Frontal cortex (tissue), 4 donors: ENCODE data around the gene SLC37A3. TPM values are rescaled to one million over a fixed set of nuclear protein-coding genes. Genes with fewer than 3 reads are reported as not detected.
"Not testable (repeated sequence)": the region's sequence is repeated elsewhere in the genome, so short reads cannot be mapped to it uniquely, and the experiment has no call there.

Source experiments
- DNase-seq, 2 donors: peaks; one replicate each; pipeline ENCODE4 v3.0.0; 2012; ENCODE audit warnings: low spot score in 2 of 2
- FAIRE-seq: peaks from 2 replicates; lab custom pipeline; 2012; peaks lifted over from hg19 to GRCh38; lab: Jason Lieb, UNC
- total RNA-seq: library from RNA; depleted of rRNA; stranded (reverse); fragments of >200 nt; gene quantifications from one replicate; pipeline ENCODE4 v1.2.3, GENCODE V29; 2014
- donor health status: control.
- donor health status: control.
- donor health status: control.

SLC37A3 gene, protein sequence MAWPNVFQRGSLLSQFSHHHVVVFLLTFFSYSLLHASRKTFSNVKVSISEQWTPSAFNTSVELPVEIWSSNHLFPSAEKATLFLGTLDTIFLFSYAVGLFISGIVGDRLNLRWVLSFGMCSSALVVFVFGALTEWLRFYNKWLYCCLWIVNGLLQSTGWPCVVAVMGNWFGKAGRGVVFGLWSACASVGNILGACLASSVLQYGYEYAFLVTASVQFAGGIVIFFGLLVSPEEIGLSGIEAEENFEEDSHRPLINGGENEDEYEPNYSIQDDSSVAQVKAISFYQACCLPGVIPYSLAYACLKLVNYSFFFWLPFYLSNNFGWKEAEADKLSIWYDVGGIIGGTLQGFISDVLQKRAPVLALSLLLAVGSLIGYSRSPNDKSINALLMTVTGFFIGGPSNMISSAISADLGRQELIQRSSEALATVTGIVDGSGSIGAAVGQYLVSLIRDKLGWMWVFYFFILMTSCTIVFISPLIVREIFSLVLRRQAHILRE
- 158 TPM for total RNA-seq

DNA sequence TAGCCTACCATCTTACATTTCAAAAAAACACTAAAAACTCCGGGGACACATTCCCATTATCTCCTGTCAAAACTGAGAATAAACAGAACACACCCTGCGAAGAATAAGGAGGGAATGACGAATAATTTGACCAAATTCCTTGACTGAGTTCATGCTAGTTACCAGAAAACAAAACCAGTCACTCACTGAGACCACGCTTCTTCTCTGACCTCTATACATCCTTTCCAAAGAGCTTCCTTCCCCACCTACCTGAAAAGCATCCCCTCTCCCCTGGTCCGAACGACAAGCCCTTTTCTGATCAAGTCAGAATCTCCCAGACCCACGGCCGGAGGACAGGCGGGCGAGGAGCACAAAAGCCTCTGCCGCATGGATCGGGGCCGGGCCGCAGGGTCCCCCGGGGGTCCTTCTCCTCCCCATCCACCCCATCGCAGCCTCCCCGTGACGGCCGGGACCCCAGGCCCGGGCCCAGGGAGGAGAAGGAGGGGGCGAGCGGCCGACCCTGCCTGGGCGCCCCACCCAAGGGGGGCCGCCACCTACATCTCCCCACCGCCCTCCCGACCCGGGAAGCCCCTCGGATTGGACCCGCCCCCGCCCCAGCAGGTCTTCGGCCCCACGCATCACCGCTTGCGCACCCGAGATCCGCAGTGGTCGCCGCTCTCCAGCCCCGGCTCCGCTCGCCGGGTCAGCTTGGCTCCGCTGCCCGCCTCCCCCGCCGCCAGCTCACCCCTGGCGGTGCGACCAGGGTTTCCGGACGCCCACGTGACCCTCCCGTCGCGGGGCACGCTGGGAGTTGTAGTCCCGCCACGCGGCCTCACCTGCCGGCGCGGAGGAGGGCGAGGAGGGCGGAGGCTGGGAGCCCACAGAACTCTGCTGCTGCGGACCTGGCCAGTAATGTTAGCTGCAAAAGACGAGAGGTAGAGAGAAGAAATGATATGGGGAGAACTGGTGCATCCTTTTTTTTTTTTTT lies at the start of gene SLC37A3:
Gene SLC37A3 (minus strand): TSS at position 747 of the 967 bp plus-strand sequence. CDS start 16,004 bp downstream, outside the sequence.
- DNase-seq, result peak; percentile 91 to 96
- no peak for FAIRE-seq

DNA sequence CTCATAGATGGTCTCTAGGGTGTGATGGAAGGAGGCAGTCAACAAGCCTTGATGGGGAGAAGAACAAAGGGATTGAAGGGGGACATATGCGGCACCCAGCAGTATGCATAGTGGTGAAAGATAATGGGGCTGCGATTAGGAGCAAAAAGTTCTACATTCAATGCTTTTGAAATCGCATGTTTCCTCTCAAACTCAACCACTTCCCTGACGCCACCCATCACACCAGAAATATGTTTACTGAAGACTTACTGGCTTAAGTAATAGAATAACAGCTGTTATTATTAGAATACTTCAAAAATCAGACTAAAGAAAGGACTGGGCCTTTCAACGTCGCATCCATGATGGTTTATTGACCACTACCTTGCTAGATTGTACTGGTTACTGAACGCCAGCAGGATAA lies 49.5 kb upstream of the SLC37A3 start:
- no peak for FAIRE-seq

DNA sequence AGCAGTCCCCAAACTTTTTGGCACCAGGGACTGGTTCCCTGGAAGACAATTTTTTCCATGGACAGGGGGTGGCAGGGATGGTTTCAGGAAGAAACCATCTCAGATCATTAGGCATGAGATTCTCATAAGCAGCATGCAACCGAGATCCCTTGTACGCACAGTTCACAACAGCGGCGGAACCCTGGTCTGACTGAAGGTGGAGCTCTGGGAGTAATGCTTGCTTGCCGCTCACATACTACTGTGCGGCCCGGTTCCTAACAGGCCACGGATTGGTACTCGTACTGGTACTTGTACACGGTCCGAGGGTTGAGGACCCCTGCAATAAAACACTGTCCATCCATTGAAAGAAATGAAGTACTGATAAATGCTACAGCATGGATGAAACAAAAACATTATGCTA lies 48.1 kb upstream of the SLC37A3 start:
- FAIRE-seq, result no peak
- no peak for DNase-seq

More for the DNA sequence above, 49.5 kb upstream of the SLC37A3 start:
- DNase-seq, result no peak

DNA sequence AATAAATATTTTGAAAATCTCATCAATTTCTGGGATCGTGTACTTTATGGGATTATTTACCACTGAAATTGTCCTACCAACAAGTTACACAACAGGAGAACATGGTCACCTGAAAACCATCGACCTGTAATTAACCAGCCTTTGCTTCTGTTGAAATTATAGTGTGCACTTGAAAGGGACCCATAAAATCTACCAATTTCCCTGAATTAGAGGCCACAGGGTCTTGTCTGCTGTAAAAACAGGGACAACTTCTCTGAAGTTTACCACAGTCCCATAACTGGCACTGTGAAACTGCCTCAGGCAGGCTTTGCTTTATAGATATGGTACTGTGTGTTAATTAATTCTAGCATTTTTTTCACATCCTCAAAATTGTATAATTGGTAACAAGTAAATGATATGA lies 43.2 kb upstream of the SLC37A3 start:
- DNase-seq (no peak), FAIRE-seq (no peak)

DNA sequence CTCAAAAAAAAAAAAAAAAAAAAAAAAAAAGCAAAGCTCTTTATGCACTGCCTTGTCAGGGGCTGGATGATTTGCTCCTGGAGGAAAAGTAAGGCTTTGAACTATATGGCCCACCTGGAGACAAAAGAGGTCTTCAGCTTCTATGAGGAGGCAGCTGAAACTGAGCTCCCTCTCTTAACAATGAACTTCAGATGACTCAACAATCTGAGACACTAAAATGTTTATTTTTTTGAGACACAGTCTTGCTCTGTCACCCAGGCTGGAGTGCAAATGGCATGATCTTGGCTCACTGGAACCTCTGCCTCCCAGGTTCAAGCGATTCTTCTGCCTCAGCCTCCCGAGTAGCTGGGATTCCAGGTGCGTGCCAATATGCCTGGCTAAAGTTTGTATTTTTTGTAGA lies 42.3 kb upstream of the SLC37A3 start:
- FAIRE-seq, result no peak

DNA sequence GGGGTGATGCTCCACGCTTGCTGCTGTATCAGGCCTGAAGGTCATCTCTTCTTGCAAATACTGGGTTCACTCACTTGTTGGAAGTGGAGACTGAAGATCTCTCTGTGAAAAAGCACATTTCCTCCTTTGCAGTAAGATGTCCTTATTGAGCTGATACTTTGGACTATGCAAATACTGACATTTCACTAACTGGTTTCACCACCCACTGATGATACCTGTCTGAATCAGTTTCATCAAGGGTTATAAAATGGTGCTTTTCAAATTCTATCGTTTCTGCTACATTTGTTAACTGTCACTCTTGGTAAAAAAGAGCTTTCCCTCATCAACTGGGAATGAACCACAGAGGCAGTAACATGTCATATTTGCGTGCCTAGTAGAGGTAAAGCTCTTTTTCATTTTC lies 41.0 kb upstream of the SLC37A3 start:
- DNase-seq, result no peak
- FAIRE-seq, result no peak

More for the DNA sequence above, 42.3 kb upstream of the SLC37A3 start:
- no peak for DNase-seq

DNA sequence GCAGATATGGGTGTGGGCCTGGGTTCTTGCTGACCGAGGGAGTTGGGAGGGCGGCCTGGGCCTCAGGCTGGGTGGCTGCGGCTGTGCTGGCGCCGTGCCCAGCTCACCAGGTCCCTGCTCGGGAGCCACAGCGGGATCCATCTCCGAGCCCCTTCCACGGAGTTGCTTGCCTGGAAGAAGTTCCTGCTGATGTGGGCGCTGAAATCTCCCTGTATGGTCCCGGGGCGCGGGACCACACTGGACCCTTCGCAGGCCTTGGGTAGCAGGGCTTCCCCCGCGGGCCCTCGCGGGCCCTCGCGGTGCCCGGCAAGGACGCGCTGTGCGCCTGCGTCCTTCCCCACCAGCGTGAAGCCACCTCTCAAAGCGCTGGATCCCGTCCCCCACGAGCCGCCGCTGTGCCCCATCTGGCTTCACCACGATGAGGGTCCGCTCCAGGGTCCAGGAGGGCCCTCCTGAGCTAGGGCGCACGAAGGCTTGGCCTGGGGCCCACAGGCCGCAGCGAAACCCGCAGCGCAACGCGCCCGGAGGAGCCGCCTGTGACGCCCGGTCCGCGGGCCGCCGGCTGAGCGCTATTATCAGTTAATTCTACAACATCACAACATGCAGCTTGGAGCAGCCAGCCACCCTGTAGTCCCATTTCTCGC lies 37.0 kb upstream of the SLC37A3 start:
- DNase-seq, result no peak
- no peak for FAIRE-seq

DNA sequence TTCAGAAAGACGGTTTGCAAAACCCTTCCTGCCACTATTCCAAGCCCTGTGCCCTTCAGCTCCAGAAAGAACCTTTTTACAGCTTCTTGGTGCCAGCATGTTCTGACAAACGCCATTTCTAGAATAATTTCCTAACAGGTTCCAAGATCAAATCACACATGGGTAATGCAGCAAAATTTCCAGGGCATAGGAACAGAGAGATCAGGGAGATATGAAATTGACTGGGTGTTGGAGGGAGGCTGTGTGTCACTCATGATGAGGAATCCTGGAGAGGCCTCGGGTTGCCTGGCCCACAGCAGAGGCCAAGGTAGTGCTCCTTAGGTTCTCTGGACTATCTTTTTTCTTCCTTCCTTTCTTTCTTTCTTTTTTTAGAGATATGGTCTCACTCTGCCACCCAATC lies 35.1 kb upstream of the SLC37A3 start:
- FAIRE-seq (no peak), DNase-seq (no peak)

DNA sequence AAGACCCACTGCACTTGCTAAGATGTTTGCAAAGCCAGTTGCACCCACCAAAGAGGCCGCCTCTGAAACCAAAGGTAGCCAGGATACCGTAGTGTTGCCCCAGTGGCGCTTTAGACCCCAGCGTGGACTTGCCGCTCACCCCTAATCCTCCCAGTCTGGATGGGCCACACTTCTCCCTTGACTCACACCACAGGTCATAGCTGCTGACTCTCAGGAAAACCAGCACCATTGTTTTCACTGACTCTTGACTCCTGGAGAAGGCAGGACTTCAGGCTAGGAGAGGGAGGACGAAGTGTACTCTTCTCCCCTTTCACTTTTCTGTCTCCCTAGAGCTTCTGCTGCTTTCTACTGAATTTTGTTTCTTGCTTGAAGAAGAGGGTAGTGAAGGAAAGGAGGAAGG lies 27.8 kb upstream of the SLC37A3 start:
- no peak for FAIRE-seq
- DNase-seq, result no peak

DNA sequence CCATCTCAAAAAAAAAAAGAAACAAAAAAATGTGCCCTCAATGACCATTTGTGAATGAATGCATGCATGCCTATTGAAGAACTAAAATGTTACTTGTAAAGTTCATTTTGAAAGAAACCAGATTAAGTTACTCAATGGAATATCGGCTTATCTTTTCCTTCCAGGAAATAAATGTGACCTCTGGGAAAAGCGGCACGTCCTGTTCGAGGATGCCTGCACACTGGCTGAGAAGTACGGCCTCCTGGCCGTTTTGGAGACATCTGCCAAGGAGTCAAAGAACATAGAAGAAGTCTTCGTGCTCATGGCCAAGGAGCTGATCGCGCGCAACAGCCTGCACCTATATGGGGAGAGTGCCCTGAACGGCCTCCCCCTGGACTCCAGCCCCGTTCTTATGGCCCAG lies 27.4 kb upstream of the SLC37A3 start:
- DNase-seq (no peak), FAIRE-seq (no peak)

DNA sequence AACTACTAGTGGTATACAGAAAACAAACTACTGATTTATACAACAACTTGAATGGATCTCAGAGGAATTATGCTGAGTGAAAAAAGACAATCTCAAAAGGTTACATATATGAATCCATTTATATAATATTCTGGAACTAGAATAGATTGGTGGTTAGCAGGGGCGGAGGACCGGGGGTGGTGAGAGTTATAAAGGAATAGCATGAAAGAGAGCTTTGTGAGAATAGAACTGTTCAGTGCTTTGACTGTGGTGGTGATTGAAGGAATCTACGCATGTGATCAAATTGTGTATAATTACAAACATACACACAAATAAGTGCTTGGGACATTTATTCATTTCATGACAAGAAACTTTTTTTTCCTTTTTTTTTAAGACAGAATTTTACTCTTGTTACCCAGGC lies 25.2 kb upstream of the SLC37A3 start:
- DNase-seq (no peak), FAIRE-seq (no peak)

DNA sequence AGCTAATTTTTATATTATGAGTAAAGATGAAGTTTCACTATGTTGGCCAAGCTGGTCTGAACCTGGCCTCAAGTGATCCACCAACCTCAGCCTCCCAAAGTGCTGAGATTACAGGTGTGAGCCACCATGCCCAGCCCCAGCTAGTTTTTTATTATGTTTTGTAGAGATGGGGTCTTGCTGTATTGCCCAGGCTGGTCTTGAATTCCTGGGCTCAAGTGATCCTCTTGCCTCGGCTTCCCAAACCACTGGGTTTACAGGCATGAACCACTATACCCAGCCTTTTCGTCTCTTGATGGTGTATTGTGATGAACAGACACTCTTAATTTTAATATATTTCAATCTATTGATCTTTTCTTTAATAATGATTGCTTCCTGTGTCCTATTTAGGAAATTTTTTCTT lies 23.2 kb upstream of the SLC37A3 start:
- DNase-seq, result no peak
- no peak for FAIRE-seq

DNA sequence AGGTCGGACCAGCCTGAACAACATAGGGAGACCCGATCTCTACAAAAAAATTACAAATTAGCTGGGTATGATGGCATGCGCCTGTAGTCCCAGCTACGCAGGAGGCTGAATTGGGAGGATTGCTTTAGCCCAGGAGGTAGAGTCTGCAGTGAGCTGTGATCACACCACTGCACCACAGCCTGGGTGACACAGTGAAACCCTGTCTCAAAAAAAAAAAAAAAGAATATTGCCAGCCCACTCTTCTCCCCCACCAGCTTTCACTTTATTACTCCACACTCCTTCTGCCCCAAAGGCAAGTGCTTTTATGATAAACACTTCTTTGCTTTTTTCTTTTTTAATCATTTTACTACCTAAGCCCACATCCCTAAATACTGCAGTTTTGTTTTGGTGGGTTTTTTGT lies 20.3 kb upstream of the SLC37A3 start:
- DNase-seq (no peak), FAIRE-seq (no peak)

DNA sequence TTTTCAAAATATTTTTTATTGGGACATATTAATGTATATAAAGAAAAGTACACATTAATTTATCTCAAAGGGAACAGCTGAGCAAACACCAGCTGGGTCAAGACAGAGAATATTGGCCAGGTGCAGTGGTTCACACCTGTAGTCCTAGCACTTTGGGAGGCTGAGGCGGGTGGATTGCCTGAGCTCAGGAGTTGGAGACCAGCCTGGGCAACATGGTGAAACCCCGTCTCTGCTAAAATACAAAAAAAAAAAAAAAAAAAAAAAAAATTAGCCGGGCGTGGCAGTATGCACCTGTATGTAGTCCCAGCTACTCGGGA lies 19.8 kb upstream of the SLC37A3 start:
- FAIRE-seq, DNase-seq: not testable (repeated sequence)

DNA sequence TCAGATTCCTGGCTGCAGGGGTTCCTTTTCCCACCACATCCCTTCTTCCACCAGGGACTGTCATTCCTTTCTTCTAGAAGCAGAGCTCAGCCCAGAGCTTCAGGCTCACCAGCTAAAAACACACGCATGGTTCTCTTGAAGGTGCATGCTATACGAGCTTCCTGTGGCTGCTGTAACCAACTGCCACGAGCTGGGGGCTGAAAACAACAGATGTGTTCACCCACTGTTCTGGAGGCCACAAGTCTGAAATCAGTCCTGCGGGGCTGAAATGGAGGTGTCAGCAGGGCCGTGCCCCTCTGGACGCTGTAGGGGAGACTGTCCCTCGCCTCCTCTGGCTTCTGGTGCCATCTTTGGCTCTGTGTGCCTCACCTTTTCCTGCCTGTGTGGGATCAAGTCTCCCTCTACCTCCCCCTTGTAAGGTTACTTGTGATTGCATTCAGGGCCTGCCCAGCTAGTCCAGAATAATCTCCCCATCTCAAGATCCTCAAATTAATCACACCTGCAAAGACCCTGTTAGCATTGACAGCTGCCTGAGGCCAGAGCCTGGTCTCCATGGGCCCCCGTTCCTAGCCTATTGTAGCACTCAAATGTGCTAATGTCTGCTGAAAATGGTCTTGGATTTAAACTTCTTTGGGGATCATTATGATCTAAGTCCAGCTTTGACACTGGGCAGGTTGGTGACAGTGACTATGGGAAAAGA lies 19.3 kb upstream of the SLC37A3 start:
- DNase-seq (no peak), FAIRE-seq (no peak)

DNA sequence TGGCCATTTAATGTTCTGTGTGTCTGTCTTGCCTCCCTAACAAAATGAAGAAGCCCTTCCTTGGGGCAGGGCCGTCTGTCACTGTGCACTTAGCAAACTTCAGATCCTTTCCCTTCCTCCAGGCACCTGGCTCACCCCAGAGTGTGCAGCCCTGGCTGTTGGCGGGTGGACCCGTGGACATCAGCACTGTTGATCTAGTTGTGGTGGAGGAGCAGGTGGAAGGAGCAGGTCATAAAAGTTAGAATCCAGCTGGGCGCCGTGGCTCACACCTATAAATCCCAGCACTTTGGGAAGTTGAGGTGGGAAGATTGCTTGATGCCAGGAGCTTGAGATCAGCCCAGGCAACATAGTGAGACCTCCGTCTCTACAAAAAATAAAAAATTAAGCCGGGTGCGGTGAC lies 18.2 kb upstream of the SLC37A3 start:
- DNase-seq (no peak), FAIRE-seq (no peak)

DNA sequence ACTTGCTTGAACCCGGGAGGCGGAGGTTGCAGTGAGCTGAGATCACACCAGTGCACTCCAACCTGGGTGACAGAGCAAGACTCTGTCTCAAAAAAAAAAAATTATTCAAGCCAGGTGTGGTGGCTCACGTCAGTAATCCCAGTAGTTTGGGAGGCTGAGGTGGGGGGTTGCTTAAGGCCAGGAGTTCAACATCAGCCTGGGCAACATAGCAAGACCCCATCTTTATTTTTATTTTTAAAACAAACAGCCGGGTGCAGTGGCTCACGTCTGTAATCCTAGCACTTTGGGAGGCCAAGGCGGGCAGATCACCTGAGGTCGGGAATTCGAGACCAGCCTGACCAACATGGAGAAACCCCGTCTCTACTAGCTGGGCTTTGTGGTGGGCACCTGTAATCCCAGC lies 17.5 kb upstream of the SLC37A3 start:
- not testable (repeated sequence) for FAIRE-seq, DNase-seq

DNA sequence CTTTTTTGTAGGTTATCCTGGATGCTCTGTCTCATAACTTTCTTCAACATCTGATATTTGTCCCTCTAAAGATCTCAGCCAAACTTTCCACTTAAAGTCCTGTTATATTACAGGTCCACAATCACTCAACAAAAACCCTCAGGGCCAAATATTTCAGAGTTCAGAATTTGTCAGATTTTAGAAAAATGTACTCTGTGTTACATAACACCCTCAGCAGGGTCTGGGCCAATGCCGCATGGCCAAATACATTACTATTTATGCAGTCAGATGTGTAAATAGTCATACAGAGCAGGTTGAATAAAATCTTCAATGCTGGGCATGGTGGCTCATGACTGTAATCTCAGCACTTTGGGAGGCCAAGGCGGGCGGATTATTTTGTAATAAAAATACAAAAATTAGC lies 17.0 kb upstream of the SLC37A3 start:
- FAIRE-seq (no peak), DNase-seq (no peak)

DNA sequence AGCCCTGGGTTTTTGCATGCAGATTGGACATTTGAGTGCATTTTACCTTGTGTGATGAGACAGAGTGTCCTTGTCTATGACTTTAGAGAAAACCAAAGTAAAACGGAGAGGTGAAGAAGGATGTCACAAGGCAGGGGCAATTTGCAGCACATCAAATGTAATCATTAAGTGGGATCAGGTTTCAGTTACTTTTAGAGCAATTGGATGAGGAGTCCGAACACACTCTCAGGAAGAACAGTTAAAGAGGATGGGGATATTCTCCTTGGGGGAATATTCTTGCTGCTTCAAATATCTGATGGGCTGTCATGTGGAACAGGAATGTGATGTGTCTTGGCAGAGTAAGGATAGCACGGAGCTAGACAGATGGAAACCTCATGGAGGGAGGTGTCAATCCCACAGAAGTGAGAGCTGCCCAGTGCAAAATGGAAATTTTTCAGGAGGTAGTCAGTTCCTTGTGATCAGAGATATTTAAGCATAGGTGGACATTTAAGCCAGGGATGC lies 6.3 kb upstream of the SLC37A3 start:
- DNase-seq, result no peak
- no peak for FAIRE-seq
